ENCODE data around the gene C7. TPM values are rescaled to one million over a fixed set of nuclear protein-coding genes. Genes with fewer than 3 reads are reported as not detected.
A peak's percentile ranks its signal among the peaks of the same experiment; 100 is the strongest.
"Not testable (repeated sequence)": the region's sequence is repeated elsewhere in the genome, so short reads cannot be mapped to it uniquely, and the experiment has no call there.

C7 gene
- polyA plus RNA-seq, 4 donors: 1.1 to 111 (median 12.1) TPM

- FAIRE-seq (no peak), DNase-seq (no peak)
- 80 to 84% (median 83%) methylated on average over 3 of the region's 3 CpGs for WGBS, 3 donors
- Histone ChIP-seq H3K27ac (ENCODE audit: low read depth in 1 of 3, low read length in 2 of 3) (no peak overlapping the region), H3K36me3 (ENCODE audit: control insufficient read depth in 3 of 3, insufficient read depth in 2 of 3, low read depth in 1 of 3, low read length in 3 of 3) (no peaks in the 10 kb centered on the region), H3K4me1 (ENCODE audit: control insufficient read depth in 3 of 3, insufficient read depth in 2 of 3, low read depth in 1 of 3, low read length in 2 of 3) (no peaks in the 10 kb centered on the region), H3K27me3 (ENCODE audit: control insufficient read depth in 3 of 3, insufficient read depth in 3 of 3, low read length in 3 of 3) (no peaks in the 10 kb centered on the region), H3K4me3 (ENCODE audit: low read depth in 1 of 3, low read length in 3 of 3) (no peak overlapping the region), H3K9me3 (ENCODE audit: control insufficient read depth in 2 of 2, insufficient read depth in 1 of 2, low read depth in 1 of 2, low read length in 1 of 2) (peaks cover 0 to 6% of the 10 kb centered on the region in 2 donors)
Observed at GRCh38 chr5:40875958-40876357, 33.3 kb upstream of the C7 start.

- FAIRE-seq (no peak), DNase-seq (peak in 1 of 2 donors; percentile 32)
- H3K4me1 ChIP-seq (ENCODE audit: control insufficient read depth in 3 of 3, insufficient read depth in 2 of 3, low read depth in 1 of 3, low read length in 2 of 3): no peaks in the 10 kb centered on the region
- no peaks in the 10 kb centered on the region for H3K36me3 ChIP-seq (ENCODE audit: control insufficient read depth in 3 of 3, insufficient read depth in 2 of 3, low read depth in 1 of 3, low read length in 3 of 3)
- no peak overlapping the region for H3K27ac ChIP-seq (ENCODE audit: low read depth in 1 of 3, low read length in 2 of 3)
- WGBS, 3 donors: 65 to 86% (median 82%) methylated on average over 6 of the region's 6 CpGs
- peaks cover 0 to 9% of the 10 kb centered on the region in 2 donors for H3K9me3 ChIP-seq (ENCODE audit: control insufficient read depth in 2 of 2, insufficient read depth in 1 of 2, low read depth in 1 of 2, low read length in 1 of 2)
- no peaks in the 10 kb centered on the region for H3K27me3 ChIP-seq (ENCODE audit: control insufficient read depth in 3 of 3, insufficient read depth in 3 of 3, low read length in 3 of 3)
- no peak overlapping the region for H3K4me3 ChIP-seq (ENCODE audit: low read depth in 1 of 3, low read length in 3 of 3)
Observed at GRCh38 chr5:40877371-40877988, 31.8 kb upstream of the C7 start.

GRCh38 chr5:40879163-40879942 lies 29.9 kb upstream of the C7 start:
- FAIRE-seq: peak; percentile 70
- WGBS, 3 donors: 30 to 36% (median 32%) methylated on average over 10 of the region's 10 CpGs

GRCh38 chr5:40882291-40882690 lies 27.0 kb upstream of the C7 start:
- WGBS, 3 donors: 87 to 94% (median 90%) methylated on average over 4 of the region's 4 CpGs
- H3K9me3 ChIP-seq (ENCODE audit: control insufficient read depth in 2 of 2, insufficient read depth in 1 of 2, low read depth in 1 of 2, low read length in 1 of 2): peaks cover 0 to 13% of the 10 kb centered on the region in 2 donors
- no peaks in the 10 kb centered on the region for H3K36me3 ChIP-seq (ENCODE audit: control insufficient read depth in 3 of 3, insufficient read depth in 2 of 3, low read depth in 1 of 3, low read length in 3 of 3)
- H3K27ac ChIP-seq (ENCODE audit: low read depth in 1 of 3, low read length in 2 of 3): no peak overlapping the region
- no peaks in the 10 kb centered on the region for H3K27me3 ChIP-seq (ENCODE audit: control insufficient read depth in 3 of 3, insufficient read depth in 3 of 3, low read length in 3 of 3)
- H3K4me3 ChIP-seq (ENCODE audit: low read depth in 1 of 3, low read length in 3 of 3): no peak overlapping the region
- H3K4me1 ChIP-seq (ENCODE audit: control insufficient read depth in 3 of 3, insufficient read depth in 2 of 3, low read depth in 1 of 3, low read length in 2 of 3): no peaks in the 10 kb centered on the region
- FAIRE-seq (no peak), DNase-seq (no peak)

More at GRCh38 chr5:40879163-40879942, 29.9 kb upstream of the C7 start:
- H3K4me1 ChIP-seq (ENCODE audit: control insufficient read depth in 3 of 3, insufficient read depth in 2 of 3, low read depth in 1 of 3, low read length in 2 of 3): no peaks in the 10 kb centered on the region
- no peaks in the 10 kb centered on the region for H3K27me3 ChIP-seq (ENCODE audit: control insufficient read depth in 3 of 3, insufficient read depth in 3 of 3, low read length in 3 of 3)
- DNase-seq: peak; percentile 31
- no peak overlapping the region for H3K27ac ChIP-seq (ENCODE audit: low read depth in 1 of 3, low read length in 2 of 3)
- H3K36me3 ChIP-seq (ENCODE audit: control insufficient read depth in 3 of 3, insufficient read depth in 2 of 3, low read depth in 1 of 3, low read length in 3 of 3): no peaks in the 10 kb centered on the region
- H3K4me3 ChIP-seq (ENCODE audit: low read depth in 1 of 3, low read length in 3 of 3): no peak overlapping the region
- H3K9me3 ChIP-seq (ENCODE audit: control insufficient read depth in 2 of 2, insufficient read depth in 1 of 2, low read depth in 1 of 2, low read length in 1 of 2): peaks cover 0 to 12% of the 10 kb centered on the region in 2 donors

GRCh38 chr5:40883051-40883450 lies 26.2 kb upstream of the C7 start:
- peak; percentile 68 to 72 for DNase-seq
- H3K36me3 ChIP-seq (ENCODE audit: control insufficient read depth in 3 of 3, insufficient read depth in 2 of 3, low read depth in 1 of 3, low read length in 3 of 3); FAIRE-seq; H3K4me1 ChIP-seq (ENCODE audit: control insufficient read depth in 3 of 3, insufficient read depth in 2 of 3, low read depth in 1 of 3, low read length in 2 of 3); H3K9me3 ChIP-seq (ENCODE audit: control insufficient read depth in 2 of 2, insufficient read depth in 1 of 2, low read depth in 1 of 2, low read length in 1 of 2); H3K27me3 ChIP-seq (ENCODE audit: control insufficient read depth in 3 of 3, insufficient read depth in 3 of 3, low read length in 3 of 3): not testable (repeated sequence)
- WGBS, 3 donors: 5 to 38% (median 9%) methylated on average over 1 of the region's 1 CpG
- peak overlapping the region in 1 of 3 donors; percentile 51 for H3K27ac ChIP-seq (ENCODE audit: low read depth in 1 of 3, low read length in 2 of 3)
- H3K4me3 ChIP-seq (ENCODE audit: low read depth in 1 of 3, low read length in 3 of 3): peak overlapping the region in 1 of 3 donors; percentile 18

- WGBS, 3 donors: 69 to 90% (median 83%) methylated on average over 10 of the region's 10 CpGs
- not testable (repeated sequence) for H3K27me3 ChIP-seq (ENCODE audit: control insufficient read depth in 3 of 3, insufficient read depth in 3 of 3, low read length in 3 of 3); H3K27ac ChIP-seq (ENCODE audit: low read depth in 1 of 3, low read length in 2 of 3); H3K4me3 ChIP-seq (ENCODE audit: low read depth in 1 of 3, low read length in 3 of 3); H3K4me1 ChIP-seq (ENCODE audit: control insufficient read depth in 3 of 3, insufficient read depth in 2 of 3, low read depth in 1 of 3, low read length in 2 of 3); H3K9me3 ChIP-seq (ENCODE audit: control insufficient read depth in 2 of 2, insufficient read depth in 1 of 2, low read depth in 1 of 2, low read length in 1 of 2); FAIRE-seq; DNase-seq; H3K36me3 ChIP-seq (ENCODE audit: control insufficient read depth in 3 of 3, insufficient read depth in 2 of 3, low read depth in 1 of 3, low read length in 3 of 3)
Observed at GRCh38 chr5:40895440-40896425, 13.6 kb upstream of the C7 start.

- FAIRE-seq (no peak), DNase-seq (peak; percentile 82 to 84)
- Histone ChIP-seq H3K4me1 (ENCODE audit: control insufficient read depth in 3 of 3, insufficient read depth in 2 of 3, low read depth in 1 of 3, low read length in 2 of 3) (peaks cover 0 to 5% (median 0%) of the 10 kb centered on the region in 3 donors), H3K27me3 (ENCODE audit: control insufficient read depth in 3 of 3, insufficient read depth in 3 of 3, low read length in 3 of 3) (no peaks in the 10 kb centered on the region), H3K27ac (ENCODE audit: low read depth in 1 of 3, low read length in 2 of 3) (no peak overlapping the region), H3K9me3 (ENCODE audit: control insufficient read depth in 2 of 2, insufficient read depth in 1 of 2, low read depth in 1 of 2, low read length in 1 of 2) (no peaks in the 10 kb centered on the region), H3K36me3 (ENCODE audit: control insufficient read depth in 3 of 3, insufficient read depth in 2 of 3, low read depth in 1 of 3, low read length in 3 of 3) (no peaks in the 10 kb centered on the region), H3K4me3 (ENCODE audit: low read depth in 1 of 3, low read length in 3 of 3) (no peak overlapping the region)
- 51 to 57% (median 55%) methylated on average over 7 of the region's 7 CpGs for WGBS, 3 donors
Observed at GRCh38 chr5:40904205-40904993, 4.9 kb upstream of the C7 start.
